GM10248 (cell line): ENCODE data around the gene DMGDH.
A peak's percentile ranks its signal among the peaks of the same experiment; 100 is the strongest.

Experiments
- CTCF ChIA-PET: fragments of 300-600 bp; sonication (Branson Sonifier 250); formaldehyde crosslinking; extraction: SDS; loops from one replicate; lab custom pipeline; 2021; ENCODE audit warnings: antibody characterized with exemption; lab: Yijun Ruan, JAX
- POLR2A ChIA-PET: fragments of 350-650 bp; sonication (Branson Sonifier 250); formaldehyde crosslinking; extraction: SDS; loops from one replicate; lab custom pipeline; 2020; ENCODE audit warnings: antibody characterized with exemption; lab: Yijun Ruan, JAX
- DNase-seq: peaks from one replicate; pipeline ENCODE4 v3.0.0; 2012; ENCODE audit errors: extremely low spot score
- TF ChIP-seq, protein P1 (sequence below): IDR thresholded peaks from 2 replicates; pipeline ENCODE4 v1.5.1; 2012; ENCODE audit warnings: mild to moderate bottlenecking, low read depth; ENCODE audit errors: extremely low read depth, missing control alignments, control extremely low read depth

The DMGDH gene

DNA sequence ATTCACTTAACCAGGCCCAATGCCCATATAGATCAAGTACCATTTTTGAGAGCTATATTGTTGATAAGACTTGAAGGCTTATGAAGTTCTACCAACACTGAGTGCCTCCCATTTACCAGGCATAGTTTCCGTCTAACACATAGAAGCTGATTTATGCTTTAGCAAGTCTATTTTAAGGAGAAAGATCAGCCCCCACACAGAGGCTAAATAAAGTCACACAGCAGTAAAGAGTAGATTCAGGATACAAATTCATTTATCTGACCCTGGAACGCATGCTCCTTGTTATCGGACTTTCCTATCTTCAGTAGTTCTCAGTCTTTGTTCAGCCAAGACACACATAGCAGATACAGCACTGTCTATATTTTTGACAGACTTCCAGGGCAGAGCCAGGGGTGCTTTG, 34.2 kb downstream of the DMGDH start:
- TF ChIP-seq, protein P1, sequence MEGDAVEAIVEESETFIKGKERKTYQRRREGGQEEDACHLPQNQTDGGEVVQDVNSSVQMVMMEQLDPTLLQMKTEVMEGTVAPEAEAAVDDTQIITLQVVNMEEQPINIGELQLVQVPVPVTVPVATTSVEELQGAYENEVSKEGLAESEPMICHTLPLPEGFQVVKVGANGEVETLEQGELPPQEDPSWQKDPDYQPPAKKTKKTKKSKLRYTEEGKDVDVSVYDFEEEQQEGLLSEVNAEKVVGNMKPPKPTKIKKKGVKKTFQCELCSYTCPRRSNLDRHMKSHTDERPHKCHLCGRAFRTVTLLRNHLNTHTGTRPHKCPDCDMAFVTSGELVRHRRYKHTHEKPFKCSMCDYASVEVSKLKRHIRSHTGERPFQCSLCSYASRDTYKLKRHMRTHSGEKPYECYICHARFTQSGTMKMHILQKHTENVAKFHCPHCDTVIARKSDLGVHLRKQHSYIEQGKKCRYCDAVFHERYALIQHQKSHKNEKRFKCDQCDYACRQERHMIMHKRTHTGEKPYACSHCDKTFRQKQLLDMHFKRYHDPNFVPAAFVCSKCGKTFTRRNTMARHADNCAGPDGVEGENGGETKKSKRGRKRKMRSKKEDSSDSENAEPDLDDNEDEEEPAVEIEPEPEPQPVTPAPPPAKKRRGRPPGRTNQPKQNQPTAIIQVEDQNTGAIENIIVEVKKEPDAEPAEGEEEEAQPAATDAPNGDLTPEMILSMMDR: no peak
- ChIA-PET POLR2A (no interaction called here), CTCF (interaction anchor here (1.7 to 4.4 kb wide), 5 partner anchors 9 to 98 kb away, joined by 3 to 26 read pairs (median 9); no protein-coding TSS in a partner anchor)
- DNase-seq: no peak

DNA sequence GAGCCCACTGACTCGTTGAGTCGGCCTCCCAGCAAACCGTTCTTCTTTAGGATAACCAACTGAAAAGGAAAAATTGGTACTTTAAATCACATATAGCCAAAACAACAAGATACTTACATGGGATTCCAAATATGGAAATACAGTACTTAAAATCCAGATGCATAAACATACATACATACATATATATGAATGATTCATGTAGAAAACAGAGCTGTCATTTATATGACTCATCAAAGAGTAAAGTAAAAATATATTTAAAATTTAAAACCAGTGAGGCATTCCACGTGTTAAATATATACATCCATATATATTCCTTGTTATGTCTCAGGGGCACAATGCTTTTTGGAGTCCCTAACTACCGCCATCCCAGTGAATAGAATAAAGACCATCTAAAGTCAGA, 36.7 kb downstream of the DMGDH start:
- TF ChIP-seq, protein P1: no peak
- no peak for DNase-seq
- ChIA-PET POLR2A (no interaction called here), CTCF (interaction anchor here (1.5 to 4.4 kb wide), 3 partner anchors 8 to 100 kb away, joined by 6 to 26 read pairs (median 10); no protein-coding TSS in a partner anchor)

DNA sequence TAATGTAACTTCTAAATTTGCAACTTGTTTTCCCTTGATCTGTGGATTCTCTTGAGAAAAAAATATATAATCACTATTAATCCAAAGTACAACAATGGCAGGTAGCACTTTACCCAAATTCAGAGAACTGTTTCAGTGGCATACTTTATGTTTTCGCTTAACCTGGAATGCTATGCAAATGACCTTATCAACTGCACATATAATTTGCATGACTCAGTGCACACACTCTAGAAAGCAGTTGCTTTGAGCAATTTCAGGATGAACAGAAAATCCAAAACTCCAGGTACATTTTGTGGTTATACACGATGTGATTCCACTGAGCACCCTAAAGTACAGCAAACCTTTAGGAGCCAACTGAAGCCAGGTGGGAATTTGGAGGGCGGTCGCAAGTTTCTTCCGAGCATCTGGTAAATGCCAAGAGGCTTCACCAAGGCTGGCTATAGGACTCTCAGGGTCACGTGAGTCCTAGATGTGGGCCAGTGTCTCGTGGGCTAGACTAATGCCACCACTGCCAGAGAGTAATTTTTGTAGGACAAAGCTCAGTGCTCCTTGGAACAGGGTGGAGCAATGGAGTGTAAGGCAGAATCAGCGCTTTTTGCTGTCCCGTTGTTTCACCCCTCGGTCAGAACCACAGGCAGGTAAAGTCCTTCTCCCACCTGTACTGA, 37.3 kb downstream of the DMGDH start:
- DNase-seq: no peak
- ChIA-PET POLR2A (no interaction called here), CTCF (interaction anchor here (2.7 kb wide), 1 partner anchor 101 kb away, joined by 10 read pairs; no protein-coding TSS in a partner anchor)
- TF ChIP-seq, protein P1: no peak

DNA sequence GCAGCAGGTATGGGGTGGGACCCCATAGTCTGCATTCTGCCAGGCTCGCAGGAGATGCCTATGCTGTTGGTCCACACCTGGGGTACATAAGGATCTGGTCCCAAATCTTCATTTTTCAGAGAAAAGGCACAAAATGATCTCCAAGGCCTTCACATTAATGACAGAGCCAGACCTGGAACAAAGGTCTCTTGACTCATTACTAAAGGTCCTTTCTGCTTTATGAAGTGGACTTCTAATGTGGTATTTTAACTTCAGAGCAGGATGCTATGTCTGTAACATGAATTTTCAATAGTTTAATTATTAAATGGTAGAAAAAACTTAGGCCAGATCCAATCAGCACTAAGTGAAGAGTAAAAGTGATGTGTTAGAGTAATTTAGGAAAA, 38.0 kb downstream of the DMGDH start:
- TF ChIP-seq, protein P1: no peak
- ChIA-PET CTCF (no interaction called here), POLR2A (no interaction called here)
- DNase-seq: no peak

DNA sequence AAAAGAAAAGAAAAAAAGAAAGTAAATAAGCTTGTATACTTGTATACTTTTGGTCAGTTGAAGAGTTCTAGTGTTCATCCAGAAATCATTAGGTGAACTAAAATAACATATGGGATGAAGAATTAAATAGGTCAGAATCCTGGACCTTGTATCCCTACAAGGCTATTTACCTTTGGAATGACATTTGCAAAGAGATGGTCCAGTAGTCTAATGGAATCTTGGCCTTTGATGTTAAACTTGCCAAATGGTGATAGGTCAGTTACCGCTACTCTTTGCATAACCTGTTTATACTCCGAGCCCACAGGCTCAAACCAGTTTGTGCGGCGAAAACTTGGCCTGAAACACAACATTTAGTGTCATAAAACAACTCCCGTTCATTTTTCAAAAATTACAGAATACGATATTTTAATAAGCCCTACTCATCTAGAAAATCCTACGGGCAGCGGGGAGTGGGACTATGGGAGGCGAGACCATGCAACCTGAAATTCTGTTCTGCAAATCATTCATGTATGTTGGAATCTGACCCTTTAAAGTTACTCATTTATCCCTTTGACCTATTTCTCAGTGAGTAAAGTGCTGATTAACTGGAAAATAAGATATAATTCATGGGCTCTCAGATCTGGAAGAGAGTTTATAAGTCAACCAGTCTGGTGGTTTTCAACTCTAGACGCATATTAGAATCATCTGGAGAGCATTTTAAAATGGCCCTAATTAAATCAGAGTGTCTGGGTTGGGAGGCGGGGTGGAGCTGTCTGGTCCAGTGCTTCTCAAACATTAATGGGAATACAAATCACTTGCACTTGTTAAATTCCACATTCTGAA, 38.6 kb downstream of the DMGDH start:
- POLR2A ChIA-PET: no interaction called here
- TF ChIP-seq, protein P1: no peak
- CTCF ChIA-PET: interaction anchor here (1.1 to 3.1 kb wide), 3 partner anchors 10 to 102 kb away, joined by 3 to 17 read pairs (median 13); no protein-coding TSS in a partner anchor
- DNase-seq: no peak

DNA sequence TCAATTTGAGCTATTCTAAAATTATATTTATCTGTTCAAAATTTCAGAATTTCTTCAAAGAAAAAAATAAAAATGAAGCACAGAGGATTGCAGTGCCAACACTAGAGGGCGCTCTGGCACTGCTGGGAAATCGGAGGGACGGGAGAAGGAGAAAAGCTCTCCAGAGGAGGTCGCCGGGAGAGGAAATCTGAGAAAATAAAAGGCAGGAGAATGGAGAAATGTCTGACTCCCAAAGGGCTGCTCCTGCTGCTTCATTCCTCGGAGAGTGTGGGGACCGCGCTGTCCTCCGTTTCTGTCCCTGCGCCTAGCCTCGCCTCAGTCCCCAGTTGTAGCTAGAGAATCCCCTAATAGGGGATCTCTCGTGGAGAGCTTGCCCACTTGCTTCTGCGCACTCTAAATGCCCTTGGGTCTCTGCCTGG, 44.4 kb downstream of the DMGDH start:
- TF ChIP-seq, protein P1: peak; percentile 85
- POLR2A ChIA-PET: no interaction called here
- CTCF ChIA-PET: interaction anchor here (0.7 to 7.8 kb wide), 49 partner anchors 9 to 1464 kb away, joined by 3 to 198 read pairs (median 4); partner anchors contain the start of gene ARSB
- DNase-seq: peak; percentile 44
